Kasumi-1 (cell line): ENCODE data around the gene GALR2.
"Not testable (repeated sequence)": the region's sequence is repeated elsewhere in the genome, so short reads cannot be mapped to it uniquely, and the experiment has no call there.

Source experiments
- DNase-seq, 2 experiments: peaks; one replicate each; lab custom pipeline; 2025; lab: John Stamatoyannopoulos, UW

The GALR2 gene

DNA sequence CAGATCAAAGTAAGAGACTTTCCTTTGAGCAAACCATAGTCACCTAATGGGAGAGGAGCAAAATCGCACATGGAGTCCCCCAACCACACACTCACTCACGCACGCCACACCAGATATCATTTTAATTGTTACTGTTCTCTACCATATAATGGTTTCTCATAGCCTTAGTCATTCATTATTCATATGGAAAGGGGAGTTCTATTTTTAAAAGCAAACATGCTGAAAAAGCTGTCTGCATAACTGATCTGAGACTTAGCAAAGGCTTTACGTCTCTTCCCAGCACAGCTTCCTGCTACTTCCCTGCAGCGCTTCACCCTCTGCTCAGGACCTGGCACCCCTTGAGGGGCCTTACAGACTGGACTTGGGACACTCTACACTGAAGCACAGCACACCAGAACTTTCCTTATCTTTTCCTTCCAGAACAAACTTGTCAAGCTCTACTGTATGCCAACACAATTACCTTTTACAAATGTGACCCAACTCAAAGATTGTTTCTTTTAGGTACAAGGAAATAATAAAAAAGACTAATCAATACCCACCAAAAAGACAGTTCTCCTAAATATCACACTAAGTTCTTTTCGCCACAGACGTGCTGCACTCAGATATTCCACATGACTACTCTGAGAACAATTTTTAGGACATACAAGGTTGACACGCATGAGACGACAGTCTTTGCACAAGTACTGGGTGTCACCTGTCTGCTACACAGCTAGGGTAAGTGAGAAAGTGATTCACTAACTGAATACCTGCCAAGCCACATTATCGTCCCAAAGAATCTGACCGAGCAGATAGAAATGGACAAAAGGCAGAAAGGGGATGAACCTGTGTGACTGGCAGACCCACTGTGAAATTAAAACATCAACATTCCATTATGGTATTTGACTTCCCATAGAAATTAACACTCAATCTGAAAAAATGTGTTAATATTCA lies 23.8 kb upstream of the GALR2 start:
- DNase-seq, result no peak

GRCh38 chr17:76051561-76051960 lies 23.0 kb upstream of the GALR2 start:
- DNase-seq, result no peak

- no peak for DNase-seq
Observed at GRCh38 chr17:76053246-76054111, 21.1 kb upstream of the GALR2 start.

DNA sequence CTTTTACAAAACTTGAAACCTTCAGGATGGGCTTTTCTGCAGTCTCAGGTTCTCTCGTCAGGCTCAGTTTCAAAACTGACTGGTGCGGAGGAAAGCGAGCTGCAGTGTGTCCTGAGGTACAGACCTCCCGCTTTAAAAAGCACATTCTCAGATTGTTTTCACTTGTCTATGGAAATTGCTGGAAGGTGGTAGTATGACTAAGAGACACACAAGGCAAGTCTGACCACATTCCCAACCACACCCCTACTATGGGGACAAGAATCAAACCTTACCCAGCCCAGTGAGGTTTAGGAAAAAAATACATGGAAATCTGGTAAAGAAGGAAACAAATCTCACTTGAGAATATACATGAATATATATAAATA lies 20.5 kb upstream of the GALR2 start:
- DNase-seq, result no peak

- DNase-seq, result peak; percentile 42 to 73
Observed at GRCh38 chr17:76056882-76057281, 17.7 kb upstream of the GALR2 start.

- DNase-seq, result not testable (repeated sequence)
Observed at GRCh38 chr17:76058264-76058663, 16.3 kb upstream of the GALR2 start.

DNA sequence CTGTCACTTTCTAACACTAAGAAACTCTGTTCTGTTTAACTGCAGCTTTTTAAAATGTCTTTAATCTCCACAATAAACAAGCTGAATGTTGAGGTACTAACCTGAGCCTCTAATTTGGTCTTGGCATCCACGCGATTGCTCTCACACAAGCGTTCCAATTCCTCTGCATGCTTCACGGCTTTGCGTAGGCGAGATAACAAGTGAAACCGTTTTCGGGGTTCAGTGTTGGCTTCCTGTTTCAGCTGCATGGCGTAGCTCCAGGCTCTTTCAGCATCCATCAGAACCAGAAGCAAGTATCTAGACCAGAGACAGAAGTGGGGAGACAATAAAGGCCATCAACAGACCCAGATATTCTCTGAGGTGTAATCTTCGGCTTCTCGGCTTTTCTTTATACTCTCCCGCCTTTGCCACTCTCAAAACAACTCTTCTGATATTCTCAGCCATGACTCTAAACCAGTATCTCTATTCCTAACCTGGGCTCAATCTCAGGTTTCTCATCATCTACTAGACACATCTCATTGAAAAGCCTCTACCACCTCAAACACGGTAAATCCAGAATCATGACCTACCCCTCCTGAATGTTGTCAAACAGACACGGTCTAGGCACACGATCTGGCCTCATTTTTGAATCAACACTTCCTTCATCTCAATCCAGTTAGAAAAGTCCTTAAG lies 10.6 kb upstream of the GALR2 start:
- no peak for DNase-seq

DNA sequence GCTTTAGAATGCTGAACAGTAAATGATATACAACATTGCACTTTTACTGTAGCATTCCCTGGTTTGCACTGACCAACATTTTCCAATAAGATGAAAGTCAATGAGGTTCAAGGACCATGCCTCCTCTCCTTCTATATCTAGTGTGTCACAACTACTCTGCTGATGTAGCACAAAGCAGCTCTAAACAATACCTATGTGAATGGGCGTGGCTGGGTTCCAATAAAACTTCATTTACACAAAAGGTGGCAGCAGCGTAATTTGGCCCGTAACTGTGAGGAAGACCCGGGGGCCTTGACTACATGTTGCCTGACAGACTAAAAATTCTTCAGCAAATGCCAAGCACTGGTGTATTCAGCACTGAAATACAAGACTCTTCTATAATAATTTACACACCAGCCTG lies 8.8 kb upstream of the GALR2 start:
- no peak for DNase-seq

- no peak for DNase-seq
Observed at GRCh38 chr17:76071531-76072147, 2.9 kb upstream of the GALR2 start.

- peak; percentile 97 for DNase-seq
Observed at GRCh38 chr17:76072148-76072858, 2.3 kb upstream of the GALR2 start, which contains the start of gene SRP68. SRP68 (minus strand) TSS chr17:76072517; CDS start chr17:76072491, 26 bp downstream.

DNA sequence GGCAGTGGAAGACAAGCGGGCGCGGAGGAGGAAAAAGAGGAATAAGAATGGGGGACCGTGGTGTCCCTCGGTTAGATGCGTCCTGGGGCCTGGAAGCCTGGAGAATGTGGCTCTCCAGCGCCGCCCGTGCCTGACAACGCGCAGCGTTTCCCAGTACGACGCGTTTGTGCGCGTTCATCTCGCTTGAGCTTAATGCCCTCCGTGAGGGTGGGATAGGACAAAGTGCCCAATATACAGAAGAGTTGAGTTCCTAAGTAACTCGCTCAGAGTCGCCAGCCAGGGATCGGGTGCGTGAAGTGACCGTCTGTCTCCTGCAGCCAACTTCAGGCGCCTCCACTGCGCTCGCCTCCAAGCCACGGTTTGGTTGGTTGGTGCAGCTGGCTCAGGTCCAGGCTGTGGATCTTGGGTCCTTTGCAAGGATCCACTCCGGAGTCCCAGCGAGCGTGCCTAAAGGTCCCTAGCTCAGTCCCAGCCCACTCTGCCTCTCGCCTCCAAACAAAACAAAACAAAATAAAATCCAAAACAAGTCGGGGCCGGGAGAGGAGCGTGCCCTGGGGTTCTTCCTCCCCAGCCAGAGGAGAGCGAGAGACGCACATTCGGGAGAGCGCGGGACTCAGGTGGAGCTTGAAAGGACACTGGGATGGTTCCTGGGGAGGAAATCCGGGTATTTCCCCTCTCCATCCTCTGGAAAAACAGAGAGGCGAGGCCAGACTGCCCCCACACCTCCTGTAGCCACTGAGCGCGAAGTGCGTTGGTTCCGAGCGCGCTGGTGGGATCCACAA lies 974 bp downstream of the GALR2 start:
- DNase-seq, result peak; percentile 48 to 67

GRCh38 chr17:76076146-76076764 lies 1.7 kb downstream of the GALR2 start:
- DNase-seq, result no peak

DNA sequence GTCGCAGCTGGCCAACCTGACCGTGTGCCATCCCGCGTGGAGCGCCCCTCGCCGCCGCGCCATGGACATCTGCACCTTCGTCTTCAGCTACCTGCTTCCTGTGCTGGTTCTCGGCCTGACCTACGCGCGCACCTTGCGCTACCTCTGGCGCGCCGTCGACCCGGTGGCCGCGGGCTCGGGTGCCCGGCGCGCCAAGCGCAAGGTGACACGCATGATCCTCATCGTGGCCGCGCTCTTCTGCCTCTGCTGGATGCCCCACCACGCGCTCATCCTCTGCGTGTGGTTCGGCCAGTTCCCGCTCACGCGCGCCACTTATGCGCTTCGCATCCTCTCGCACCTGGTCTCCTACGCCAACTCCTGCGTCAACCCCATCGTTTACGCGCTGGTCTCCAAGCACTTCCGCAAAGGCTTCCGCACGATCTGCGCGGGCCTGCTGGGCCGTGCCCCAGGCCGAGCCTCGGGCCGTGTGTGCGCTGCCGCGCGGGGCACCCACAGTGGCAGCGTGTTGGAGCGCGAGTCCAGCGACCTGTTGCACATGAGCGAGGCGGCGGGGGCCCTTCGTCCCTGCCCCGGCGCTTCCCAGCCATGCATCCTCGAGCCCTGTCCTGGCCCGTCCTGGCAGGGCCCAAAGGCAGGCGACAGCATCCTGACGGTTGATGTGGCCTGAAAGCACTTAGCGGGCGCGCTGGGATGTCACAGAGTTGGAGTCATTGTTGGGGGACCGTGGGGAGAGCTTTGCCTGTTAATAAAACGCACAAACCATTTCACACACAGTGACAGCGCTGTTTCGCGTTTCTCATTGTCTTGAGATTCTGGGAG lies 2.4 kb downstream of the GALR2 start:
- DNase-seq, result no peak

DNA sequence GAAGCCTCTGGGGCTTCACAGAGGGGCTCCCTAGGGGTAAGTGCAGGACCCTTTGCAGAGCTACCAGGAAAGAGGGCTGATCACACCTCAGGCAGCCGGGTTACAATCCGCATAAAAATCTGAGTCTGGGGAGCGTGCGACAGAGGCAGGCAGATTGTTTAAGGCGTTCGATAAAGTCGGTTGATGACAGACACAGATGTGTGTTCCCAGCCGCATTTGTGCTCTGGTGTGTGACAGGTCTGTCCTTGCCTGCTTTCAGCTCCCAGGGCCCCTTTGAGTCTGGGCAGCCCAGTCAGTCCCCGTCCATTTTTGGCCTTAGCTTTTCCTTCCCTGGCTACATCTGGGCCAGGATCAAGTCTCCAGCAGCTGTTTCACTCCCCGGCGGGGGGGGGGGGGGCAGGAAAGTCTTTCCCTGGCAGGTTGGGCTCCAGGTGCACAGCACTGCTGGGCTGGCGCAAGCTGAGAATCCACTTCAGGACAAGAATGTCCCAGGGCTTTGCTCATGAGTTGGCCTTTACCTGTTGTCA lies 3.1 kb downstream of the GALR2 start:
- DNase-seq, result no peak

GRCh38 chr17:76078370-76078769 lies 3.8 kb downstream of the GALR2 start:
- DNase-seq, result not testable (repeated sequence)

GRCh38 chr17:76078860-76079534 lies 4.4 kb downstream of the GALR2 start, which contains the start of gene ZACN:
ZACN (plus strand) TSS chr17:76079182; CDS start chr17:76079265, 83 bp downstream.
- DNase-seq, result no peak

DNA sequence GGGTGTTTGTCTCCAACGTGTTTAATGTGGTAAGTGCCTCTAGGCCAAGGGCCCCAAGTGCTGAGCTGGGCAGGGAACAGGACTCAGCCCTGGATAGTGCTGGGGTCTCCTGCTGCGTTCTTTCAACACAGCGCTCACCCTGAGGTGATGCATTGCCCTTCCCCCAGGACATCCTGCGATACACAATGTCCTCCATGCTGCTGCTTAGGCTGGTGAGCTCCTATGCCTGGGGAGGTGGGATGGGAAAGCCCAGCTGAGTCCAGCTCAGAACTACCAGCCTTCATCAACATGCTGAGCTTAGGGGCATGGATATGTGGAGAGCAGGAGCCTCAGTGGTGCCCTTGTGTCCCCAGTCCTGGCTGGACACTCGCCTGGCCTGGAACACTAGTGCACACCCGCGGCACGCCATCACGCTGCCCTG lies 5.0 kb downstream of the GALR2 start:
- DNase-seq, result no peak
